ENCODE measurements around the gene PHLDB3.

Gene PHLDB3

GRCh38 chr19:43433358-43433673, 71.2 kb downstream of the PHLDB3 start:
- no peak overlapping the region for H3K4me3 ChIP-seq (ENCODE audit: control insufficient read depth, low read depth, low read length)
- no peak for TF ChIP-seq CTCF (IDR thresholded peaks at IDR 0.05; ENCODE audit: control insufficient read depth, insufficient read depth, low read depth, low read length, missing control alignments)
- no peak for DNase-seq (ENCODE audit: low read depth)

GRCh38 chr19:43430976-43431375, 73.6 kb downstream of the PHLDB3 start:
- no peak for TF ChIP-seq CTCF (IDR thresholded peaks at IDR 0.05; ENCODE audit: control insufficient read depth, insufficient read depth, low read depth, low read length, missing control alignments)
- no peak for DNase-seq (ENCODE audit: low read depth)
- H3K4me3 ChIP-seq (ENCODE audit: control insufficient read depth, low read depth, low read length) = no peak overlapping the region

GRCh38 chr19:43430142-43430710, 74.3 kb downstream of the PHLDB3 start:
- no peak for DNase-seq (ENCODE audit: low read depth)
- no peak overlapping the region for H3K4me3 ChIP-seq (ENCODE audit: control insufficient read depth, low read depth, low read length)
- TF ChIP-seq CTCF (IDR thresholded peaks at IDR 0.05; ENCODE audit: control insufficient read depth, insufficient read depth, low read depth, low read length, missing control alignments) = no peak

GRCh38 chr19:43429395-43429794, 75.2 kb downstream of the PHLDB3 start:
- DNase-seq (ENCODE audit: low read depth) = no peak
- no peak overlapping the region for H3K4me3 ChIP-seq (ENCODE audit: control insufficient read depth, low read depth, low read length)
- TF ChIP-seq CTCF (IDR thresholded peaks at IDR 0.05; ENCODE audit: control insufficient read depth, insufficient read depth, low read depth, low read length, missing control alignments) = no peak

- peak; percentile 61 for TF ChIP-seq CTCF (IDR thresholded peaks at IDR 0.05; ENCODE audit: control insufficient read depth, insufficient read depth, low read depth, low read length, missing control alignments)
- DNase-seq (ENCODE audit: low read depth) = no peak
- H3K4me3 ChIP-seq (ENCODE audit: control insufficient read depth, low read depth, low read length) = no peak overlapping the region
Observed at GRCh38 chr19:43425567-43426392, 78.8 kb downstream of the PHLDB3 start.

All from AG09309 (cell line).